Measurements from ENCODE around the gene CT83. TPM values are rescaled to one million over a fixed set of nuclear protein-coding genes. Genes with fewer than 3 reads are reported as not detected.

Gene CT83
- not detected for polyA plus RNA-seq (2013, experiment 1 of 2)
- polyA plus RNA-seq (2013, experiment 2 of 2): not detected

- Histone ChIP-seq H3K9me3 (ENCODE audit: control insufficient read depth, low read length) (no peaks in the 10 kb centered on the region), H3K27ac (ENCODE audit: low read depth, low read length, severe bottlenecking) (no peak within 1 kb of the TSS), H3K36me3 (ENCODE audit: control insufficient read depth, insufficient read depth, low read length) (no peaks in the 10 kb centered on the region), H3K4me1 (ENCODE audit: control insufficient read depth, insufficient read depth, low read length, poor library complexity, severe bottlenecking) (no peaks in the 10 kb centered on the region), H3K4me3 (ENCODE audit: extremely low read depth, insufficient read depth, low read length, poor library complexity, severe bottlenecking) (no peak within 1 kb of the TSS)
- WGBS, 2 experiments (ENCODE audit: insufficient coverage in 2 of 2): 93% methylated on average over 3 of the region's 18 CpGs; no CpG with 5 or more reads in 1 of the 2 experiments
These were observed at the start of gene CT83 for GRCh38 chrX:116462822-116463221. Gene CT83, minus strand, starts transcription at chrX:116462976. Its CDS starts 120 bp downstream, at chrX:116462856.

- no peaks in the 10 kb centered on the region for H3K4me1 ChIP-seq (ENCODE audit: control insufficient read depth, insufficient read depth, low read length, poor library complexity, severe bottlenecking)
- H3K36me3 ChIP-seq (ENCODE audit: control insufficient read depth, insufficient read depth, low read length): no peaks in the 10 kb centered on the region
- H3K27ac ChIP-seq (ENCODE audit: low read depth, low read length, severe bottlenecking): no peak overlapping the region
- H3K9me3 ChIP-seq (ENCODE audit: control insufficient read depth, low read length): no peaks in the 10 kb centered on the region
- no peak overlapping the region for H3K4me3 ChIP-seq (ENCODE audit: extremely low read depth, insufficient read depth, low read length, poor library complexity, severe bottlenecking)
These were observed 37.0 kb upstream of the CT83 start for GRCh38 chrX:116499780-116500179.

- WGBS, 2 experiments (ENCODE audit: insufficient coverage in 2 of 2): no CpG with 5 or more reads among the region's 2 CpGs
These were observed 30.5 kb upstream of the CT83 start for GRCh38 chrX:116493271-116493670.

GRCh38 chrX:116490104-116490503, 27.3 kb upstream of the CT83 start:
- Histone ChIP-seq H3K9me3 (ENCODE audit: control insufficient read depth, low read length) (no peaks in the 10 kb centered on the region), H3K27ac (ENCODE audit: low read depth, low read length, severe bottlenecking) (no peak overlapping the region), H3K36me3 (ENCODE audit: control insufficient read depth, insufficient read depth, low read length) (no peaks in the 10 kb centered on the region), H3K4me3 (ENCODE audit: extremely low read depth, insufficient read depth, low read length, poor library complexity, severe bottlenecking) (no peak overlapping the region), H3K4me1 (ENCODE audit: control insufficient read depth, insufficient read depth, low read length, poor library complexity, severe bottlenecking) (no peaks in the 10 kb centered on the region)

More at GRCh38 chrX:116493271-116493670, 30.5 kb upstream of the CT83 start:
- H3K36me3 ChIP-seq (ENCODE audit: control insufficient read depth, insufficient read depth, low read length): no peaks in the 10 kb centered on the region
- no peaks in the 10 kb centered on the region for H3K4me1 ChIP-seq (ENCODE audit: control insufficient read depth, insufficient read depth, low read length, poor library complexity, severe bottlenecking)
- H3K4me3 ChIP-seq (ENCODE audit: extremely low read depth, insufficient read depth, low read length, poor library complexity, severe bottlenecking): no peak overlapping the region
- H3K9me3 ChIP-seq (ENCODE audit: control insufficient read depth, low read length): no peaks in the 10 kb centered on the region
- H3K27ac ChIP-seq (ENCODE audit: low read depth, low read length, severe bottlenecking): no peak overlapping the region

GRCh38 chrX:116480059-116480458, 17.3 kb upstream of the CT83 start:
- Histone ChIP-seq H3K4me1 (ENCODE audit: control insufficient read depth, insufficient read depth, low read length, poor library complexity, severe bottlenecking) (no peaks in the 10 kb centered on the region), H3K27ac (ENCODE audit: low read depth, low read length, severe bottlenecking) (no peak overlapping the region)
- no CpG with 5 or more reads among the region's 2 CpGs for WGBS, 2 experiments (ENCODE audit: insufficient coverage in 2 of 2)

GRCh38 chrX:116449156-116449555, 13.6 kb downstream of the CT83 start:
- H3K9me3 ChIP-seq (ENCODE audit: control insufficient read depth, low read length): no peaks in the 10 kb centered on the region
- H3K27ac ChIP-seq (ENCODE audit: low read depth, low read length, severe bottlenecking): no peak overlapping the region
- H3K36me3 ChIP-seq (ENCODE audit: control insufficient read depth, insufficient read depth, low read length): no peaks in the 10 kb centered on the region
- no peak overlapping the region for H3K4me3 ChIP-seq (ENCODE audit: extremely low read depth, insufficient read depth, low read length, poor library complexity, severe bottlenecking)
- H3K4me1 ChIP-seq (ENCODE audit: control insufficient read depth, insufficient read depth, low read length, poor library complexity, severe bottlenecking): no peaks in the 10 kb centered on the region
- no CpG with 5 or more reads among the region's 2 CpGs for WGBS, 2 experiments (ENCODE audit: insufficient coverage in 2 of 2)

More at GRCh38 chrX:116480059-116480458, 17.3 kb upstream of the CT83 start:
- no peak overlapping the region for H3K4me3 ChIP-seq (ENCODE audit: extremely low read depth, insufficient read depth, low read length, poor library complexity, severe bottlenecking)
- H3K9me3 ChIP-seq (ENCODE audit: control insufficient read depth, low read length): no peaks in the 10 kb centered on the region
- H3K36me3 ChIP-seq (ENCODE audit: control insufficient read depth, insufficient read depth, low read length): no peaks in the 10 kb centered on the region

- Histone ChIP-seq H3K9me3 (ENCODE audit: control insufficient read depth, low read length) (no peaks in the 10 kb centered on the region), H3K4me3 (ENCODE audit: extremely low read depth, insufficient read depth, low read length, poor library complexity, severe bottlenecking) (no peak within 1 kb of the TSS), H3K27ac (ENCODE audit: low read depth, low read length, severe bottlenecking) (no peak within 1 kb of the TSS), H3K4me1 (ENCODE audit: control insufficient read depth, insufficient read depth, low read length, poor library complexity, severe bottlenecking) (no peaks in the 10 kb centered on the region), H3K36me3 (ENCODE audit: control insufficient read depth, insufficient read depth, low read length) (no peaks in the 10 kb centered on the region)
- 71 to 95% methylated on average over 1 to 3 of the region's 9 CpGs for WGBS, 2 experiments (ENCODE audit: insufficient coverage in 2 of 2)
These were observed 26.4 kb downstream of the CT83 start, which contains the start of gene SLC6A14 for GRCh38 chrX:116436358-116436816. Gene SLC6A14, plus strand, starts transcription at chrX:116436606. Its CDS starts 104 bp downstream, at chrX:116436710.

- Histone ChIP-seq H3K36me3 (ENCODE audit: control insufficient read depth, insufficient read depth, low read length) (no peaks in the 10 kb centered on the region), H3K4me1 (ENCODE audit: control insufficient read depth, insufficient read depth, low read length, poor library complexity, severe bottlenecking) (no peaks in the 10 kb centered on the region), H3K27ac (ENCODE audit: low read depth, low read length, severe bottlenecking) (no peak overlapping the region), H3K9me3 (ENCODE audit: control insufficient read depth, low read length) (no peaks in the 10 kb centered on the region), H3K4me3 (ENCODE audit: extremely low read depth, insufficient read depth, low read length, poor library complexity, severe bottlenecking) (no peak overlapping the region)
These were observed 27.2 kb downstream of the CT83 start for GRCh38 chrX:116435597-116435996.

GRCh38 chrX:116427978-116428377, 34.8 kb downstream of the CT83 start:
- Histone ChIP-seq H3K4me3 (ENCODE audit: extremely low read depth, insufficient read depth, low read length, poor library complexity, severe bottlenecking) (no peak overlapping the region), H3K27ac (ENCODE audit: low read depth, low read length, severe bottlenecking) (no peak overlapping the region)
- WGBS, 2 experiments (ENCODE audit: insufficient coverage in 2 of 2): 100% methylated on average over 2 of the region's 3 CpGs; no CpG with 5 or more reads in 1 of the 2 experiments

GRCh38 chrX:116417968-116418367, 44.8 kb downstream of the CT83 start:
- H3K9me3 ChIP-seq (ENCODE audit: control insufficient read depth, low read length): no peaks in the 10 kb centered on the region
- no peaks in the 10 kb centered on the region for H3K4me1 ChIP-seq (ENCODE audit: control insufficient read depth, insufficient read depth, low read length, poor library complexity, severe bottlenecking)
- no CpG with 5 or more reads among the region's 4 CpGs for WGBS, 2 experiments (ENCODE audit: insufficient coverage in 2 of 2)
- H3K36me3 ChIP-seq (ENCODE audit: control insufficient read depth, insufficient read depth, low read length): no peaks in the 10 kb centered on the region
- no peak overlapping the region for H3K27ac ChIP-seq (ENCODE audit: low read depth, low read length, severe bottlenecking)
- H3K4me3 ChIP-seq (ENCODE audit: extremely low read depth, insufficient read depth, low read length, poor library complexity, severe bottlenecking): no peak overlapping the region

More at GRCh38 chrX:116427978-116428377, 34.8 kb downstream of the CT83 start:
- Histone ChIP-seq H3K9me3 (ENCODE audit: control insufficient read depth, low read length) (no peaks in the 10 kb centered on the region), H3K36me3 (ENCODE audit: control insufficient read depth, insufficient read depth, low read length) (no peaks in the 10 kb centered on the region), H3K4me1 (ENCODE audit: control insufficient read depth, insufficient read depth, low read length, poor library complexity, severe bottlenecking) (no peaks in the 10 kb centered on the region)

GRCh38 chrX:116417214-116417613, 45.6 kb downstream of the CT83 start:
- H3K4me1 ChIP-seq (ENCODE audit: control insufficient read depth, insufficient read depth, low read length, poor library complexity, severe bottlenecking): no peaks in the 10 kb centered on the region
- no CpG with 5 or more reads among the region's 1 CpG for WGBS, 2 experiments (ENCODE audit: insufficient coverage in 2 of 2)
- H3K4me3 ChIP-seq (ENCODE audit: extremely low read depth, insufficient read depth, low read length, poor library complexity, severe bottlenecking): no peak overlapping the region

More at GRCh38 chrX:116417214-116417613, 45.6 kb downstream of the CT83 start:
- Histone ChIP-seq H3K27ac (ENCODE audit: low read depth, low read length, severe bottlenecking) (no peak overlapping the region), H3K36me3 (ENCODE audit: control insufficient read depth, insufficient read depth, low read length) (no peaks in the 10 kb centered on the region), H3K9me3 (ENCODE audit: control insufficient read depth, low read length) (no peaks in the 10 kb centered on the region)
